NCI-H2107 treated with DMSO at 0.1 percent for 48 hours (cell line): Measurements from ENCODE around the gene MAGI2.

ENCODE experiments used
- DNase-seq: peaks from one replicate; lab custom pipeline; 2025; ENCODE audit not compliant: unreplicated experiment; lab: John Stamatoyannopoulos, UW

MAGI2 gene

GRCh38 chr7:79381921-79382320, 71.5 kb downstream of the MAGI2 start:
- no peak for DNase-seq

- no peak for DNase-seq
Measured at GRCh38 chr7:79377097-79377496, 76.4 kb downstream of the MAGI2 start.

GRCh38 chr7:79376299-79377025, 77.0 kb downstream of the MAGI2 start:
- DNase-seq, result no peak

- no peak for DNase-seq
Measured at GRCh38 chr7:79361214-79361613, 92.3 kb downstream of the MAGI2 start.

GRCh38 chr7:79359827-79360226, 93.6 kb downstream of the MAGI2 start:
- DNase-seq, result no peak

GRCh38 chr7:79357101-79357500, 96.4 kb downstream of the MAGI2 start:
- no peak for DNase-seq

- no peak for DNase-seq
Measured at GRCh38 chr7:79353720-79354468, 99.6 kb downstream of the MAGI2 start.

GRCh38 chr7:79352323-79352722, 101.1 kb downstream of the MAGI2 start:
- DNase-seq, result no peak

- DNase-seq, result no peak
Measured at GRCh38 chr7:79347351-79347750, 106.1 kb downstream of the MAGI2 start.

- no peak for DNase-seq
Measured at GRCh38 chr7:79341902-79342301, 111.6 kb downstream of the MAGI2 start.

GRCh38 chr7:79340212-79340611, 113.3 kb downstream of the MAGI2 start:
- no peak for DNase-seq

- no peak for DNase-seq
Measured at GRCh38 chr7:79339208-79339925, 114.1 kb downstream of the MAGI2 start.

- DNase-seq, result no peak
Measured at GRCh38 chr7:79337717-79338116, 115.8 kb downstream of the MAGI2 start.

GRCh38 chr7:79334841-79335240, 118.6 kb downstream of the MAGI2 start:
- no peak for DNase-seq

- DNase-seq, result no peak
Measured at GRCh38 chr7:79334334-79334733, 119.1 kb downstream of the MAGI2 start.

- no peak for DNase-seq
Measured at GRCh38 chr7:79332091-79332490, 121.4 kb downstream of the MAGI2 start.

- no peak for DNase-seq
Measured at GRCh38 chr7:79329464-79329863, 124.0 kb downstream of the MAGI2 start.

- no peak for DNase-seq
Measured at GRCh38 chr7:79320741-79321473, 132.6 kb downstream of the MAGI2 start.

GRCh38 chr7:79319369-79319768, 134.1 kb downstream of the MAGI2 start:
- DNase-seq, result no peak

- no peak for DNase-seq
Measured at GRCh38 chr7:79317728-79318127, 135.7 kb downstream of the MAGI2 start.

- DNase-seq, result no peak
Measured at GRCh38 chr7:79312022-79312421, 141.4 kb downstream of the MAGI2 start.
